ENCODE results near the gene KLK15.

- TF ChIP-seq GABPA (IDR thresholded peaks at IDR 0.05; ENCODE audit: low read depth) (no peak), CTCF (IDR thresholded peaks at IDR 0.05; ENCODE audit: insufficient read depth, low read length) (no peak), REST (IDR thresholded peaks at IDR 0.05; ENCODE audit: insufficient replicate concordance, low read depth) (no peak), POLR2AphosphoS5 (IDR thresholded peaks at IDR 0.05; ENCODE audit: low read depth) (no peak), SPI1 (IDR thresholded peaks at IDR 0.05; ENCODE audit: borderline replicate concordance, low read depth) (no peak)
These were observed 57.2 kb downstream of the KLK15 start for GRCh38 chr19:50776131-50776530.
